ENCODE data around the gene STXBP6.

GRCh38 chr14:25069879-25070278 is 19.9 kb upstream of the STXBP6 start:
- TF ChIP-seq, protein P1, sequence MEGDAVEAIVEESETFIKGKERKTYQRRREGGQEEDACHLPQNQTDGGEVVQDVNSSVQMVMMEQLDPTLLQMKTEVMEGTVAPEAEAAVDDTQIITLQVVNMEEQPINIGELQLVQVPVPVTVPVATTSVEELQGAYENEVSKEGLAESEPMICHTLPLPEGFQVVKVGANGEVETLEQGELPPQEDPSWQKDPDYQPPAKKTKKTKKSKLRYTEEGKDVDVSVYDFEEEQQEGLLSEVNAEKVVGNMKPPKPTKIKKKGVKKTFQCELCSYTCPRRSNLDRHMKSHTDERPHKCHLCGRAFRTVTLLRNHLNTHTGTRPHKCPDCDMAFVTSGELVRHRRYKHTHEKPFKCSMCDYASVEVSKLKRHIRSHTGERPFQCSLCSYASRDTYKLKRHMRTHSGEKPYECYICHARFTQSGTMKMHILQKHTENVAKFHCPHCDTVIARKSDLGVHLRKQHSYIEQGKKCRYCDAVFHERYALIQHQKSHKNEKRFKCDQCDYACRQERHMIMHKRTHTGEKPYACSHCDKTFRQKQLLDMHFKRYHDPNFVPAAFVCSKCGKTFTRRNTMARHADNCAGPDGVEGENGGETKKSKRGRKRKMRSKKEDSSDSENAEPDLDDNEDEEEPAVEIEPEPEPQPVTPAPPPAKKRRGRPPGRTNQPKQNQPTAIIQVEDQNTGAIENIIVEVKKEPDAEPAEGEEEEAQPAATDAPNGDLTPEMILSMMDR (conservative IDR thresholded peaks at IDR 0.05) = no peak
- no peak for TF ChIP-seq EZH2 (IDR thresholded peaks at IDR 0.05; ENCODE audit: low read depth)

Data from PC-9 (cell line).